ENCODE data around the gene FAM170A. TPM values are rescaled to one million over a fixed set of nuclear protein-coding genes. Genes with fewer than 3 reads are reported as not detected.

The FAM170A gene
- total and polyA plus RNA-seq, 2 donors from 2014 or later: 0.28 TPM; not detected in 1

DNA sequence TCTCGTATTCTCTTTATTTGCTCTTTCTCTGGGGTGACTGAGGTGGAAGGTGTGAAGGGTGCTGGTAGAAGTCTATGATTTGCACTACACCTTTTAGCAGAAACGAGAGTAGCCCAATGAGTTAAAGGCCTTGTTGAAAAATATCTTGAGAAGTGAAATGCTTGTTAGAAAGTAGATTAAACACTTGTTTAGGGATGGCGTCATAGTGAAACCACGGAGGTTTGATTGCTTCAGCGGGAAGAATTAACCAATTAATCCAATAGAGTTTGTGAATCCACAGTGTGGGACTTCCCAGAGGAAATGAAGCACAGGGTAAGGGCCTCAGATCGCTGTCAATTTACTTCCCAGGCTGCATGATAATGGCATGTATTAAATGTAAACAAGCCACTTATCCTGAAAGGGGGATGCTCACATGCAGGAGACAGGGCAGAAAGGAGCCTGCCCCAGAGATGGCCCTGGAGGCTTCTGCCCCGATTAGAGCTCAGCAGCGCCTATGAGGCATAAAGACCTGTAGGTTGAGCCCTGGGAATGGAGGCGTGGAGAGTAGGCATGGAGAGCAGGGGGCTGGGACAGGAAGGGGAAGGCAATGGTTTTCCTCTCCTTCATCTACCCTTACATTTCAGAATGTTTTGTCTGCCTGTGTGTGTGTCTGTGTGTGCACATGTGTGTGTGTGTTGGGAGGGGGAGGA lies 1.5 kb downstream of the FAM170A start:
- Histone ChIP-seq H3K9me3 (ENCODE audit: control insufficient read depth in 2 of 3, insufficient read depth in 1 of 3, low read length in 3 of 3) (no peaks in the 10 kb centered on the region), H3K4me1 (ENCODE audit: control insufficient read depth in 2 of 3, insufficient read depth in 2 of 3, low read depth in 1 of 3, low read length in 3 of 3) (no peaks in the 10 kb centered on the region), H3K27me3 (ENCODE audit: control insufficient read depth, insufficient read depth, low read length) (no peaks in the 10 kb centered on the region), H3K4me3 (ENCODE audit: low read length in 3 of 3) (no peak overlapping the region), H3K27ac (ENCODE audit: low read depth in 2 of 2, low read length in 2 of 2) (no peak overlapping the region), H3K36me3 (ENCODE audit: control insufficient read depth in 2 of 3, insufficient read depth in 3 of 3, low read length in 3 of 3) (no peaks in the 10 kb centered on the region), H3K9ac (ENCODE audit: low read length in 3 of 3) (no peak overlapping the region)
- intact Hi-C loops (cut with DNase I): no loop called here
- DNase-seq: no peak
- no peak for FAIRE-seq
- TF ChIP-seq, protein P1, sequence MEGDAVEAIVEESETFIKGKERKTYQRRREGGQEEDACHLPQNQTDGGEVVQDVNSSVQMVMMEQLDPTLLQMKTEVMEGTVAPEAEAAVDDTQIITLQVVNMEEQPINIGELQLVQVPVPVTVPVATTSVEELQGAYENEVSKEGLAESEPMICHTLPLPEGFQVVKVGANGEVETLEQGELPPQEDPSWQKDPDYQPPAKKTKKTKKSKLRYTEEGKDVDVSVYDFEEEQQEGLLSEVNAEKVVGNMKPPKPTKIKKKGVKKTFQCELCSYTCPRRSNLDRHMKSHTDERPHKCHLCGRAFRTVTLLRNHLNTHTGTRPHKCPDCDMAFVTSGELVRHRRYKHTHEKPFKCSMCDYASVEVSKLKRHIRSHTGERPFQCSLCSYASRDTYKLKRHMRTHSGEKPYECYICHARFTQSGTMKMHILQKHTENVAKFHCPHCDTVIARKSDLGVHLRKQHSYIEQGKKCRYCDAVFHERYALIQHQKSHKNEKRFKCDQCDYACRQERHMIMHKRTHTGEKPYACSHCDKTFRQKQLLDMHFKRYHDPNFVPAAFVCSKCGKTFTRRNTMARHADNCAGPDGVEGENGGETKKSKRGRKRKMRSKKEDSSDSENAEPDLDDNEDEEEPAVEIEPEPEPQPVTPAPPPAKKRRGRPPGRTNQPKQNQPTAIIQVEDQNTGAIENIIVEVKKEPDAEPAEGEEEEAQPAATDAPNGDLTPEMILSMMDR (IDR thresholded peaks at IDR 0.05; ENCODE audit: borderline replicate concordance, extremely low read depth, insufficient read depth): no peak

DNA sequence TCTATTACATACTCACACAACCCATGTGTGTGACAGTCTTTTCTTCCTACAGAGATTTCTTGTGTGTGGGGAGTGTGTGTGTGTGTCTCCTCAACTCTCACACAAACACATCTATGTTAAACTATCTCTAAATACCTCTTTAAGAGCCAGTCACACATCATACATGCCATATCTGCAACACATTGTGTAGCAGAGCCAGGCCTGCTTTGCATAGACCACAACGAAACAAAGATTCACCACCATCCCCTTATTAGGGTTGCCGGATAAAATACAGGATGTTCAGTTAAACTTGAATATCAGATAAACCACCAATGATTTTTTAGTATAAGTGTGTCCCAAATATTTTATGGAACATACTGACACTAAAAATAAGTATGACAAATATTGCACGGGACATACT lies 2.3 kb downstream of the FAM170A start:
- intact Hi-C loops (cut with DNase I): no loop called here
- Histone ChIP-seq H3K9me3 (ENCODE audit: control insufficient read depth in 2 of 3, insufficient read depth in 1 of 3, low read length in 3 of 3) (no peaks in the 10 kb centered on the region), H3K27ac (ENCODE audit: low read depth in 2 of 2, low read length in 2 of 2) (no peak overlapping the region), H3K4me1 (ENCODE audit: control insufficient read depth in 2 of 3, insufficient read depth in 2 of 3, low read depth in 1 of 3, low read length in 3 of 3) (no peaks in the 10 kb centered on the region), H3K27me3 (ENCODE audit: control insufficient read depth, insufficient read depth, low read length) (no peaks in the 10 kb centered on the region), H3K9ac (ENCODE audit: low read length in 3 of 3) (no peak overlapping the region), H3K36me3 (ENCODE audit: control insufficient read depth in 2 of 3, insufficient read depth in 3 of 3, low read length in 3 of 3) (no peaks in the 10 kb centered on the region), H3K4me3 (ENCODE audit: low read length in 3 of 3) (no peak overlapping the region)
- FAIRE-seq (no peak), DNase-seq (no peak)
- TF ChIP-seq, protein P1 (IDR thresholded peaks at IDR 0.05; ENCODE audit: borderline replicate concordance, extremely low read depth, insufficient read depth): no peak

DNA sequence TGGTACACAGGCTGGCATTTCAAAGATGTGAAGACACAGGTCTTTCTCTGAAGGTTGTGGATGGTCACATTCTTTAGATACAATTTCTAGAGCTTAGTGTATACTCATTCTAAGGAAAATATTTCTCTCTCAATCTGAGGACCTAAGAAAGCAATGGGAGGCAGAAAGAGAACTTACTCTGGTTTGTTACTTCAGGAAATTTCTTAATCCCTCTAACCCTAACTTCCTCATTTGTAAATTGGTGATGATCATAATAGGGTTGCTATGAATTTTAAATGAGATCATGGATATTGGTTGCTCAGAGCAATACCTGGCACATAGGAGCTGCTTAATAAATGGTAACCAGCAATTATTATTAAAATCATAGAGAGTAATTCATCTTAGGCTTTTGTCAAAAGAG lies 22.1 kb downstream of the FAM170A start:
- DNase-seq: no peak
- FAIRE-seq: no peak
- Histone ChIP-seq H3K27ac (ENCODE audit: low read depth in 2 of 2, low read length in 2 of 2) (no peak overlapping the region), H3K9me3 (ENCODE audit: control insufficient read depth in 2 of 3, insufficient read depth in 1 of 3, low read length in 3 of 3) (no peaks in the 10 kb centered on the region), H3K4me3 (ENCODE audit: low read length in 3 of 3) (no peak overlapping the region), H3K4me1 (ENCODE audit: control insufficient read depth in 2 of 3, insufficient read depth in 2 of 3, low read depth in 1 of 3, low read length in 3 of 3) (no peaks in the 10 kb centered on the region), H3K36me3 (ENCODE audit: control insufficient read depth in 2 of 3, insufficient read depth in 3 of 3, low read length in 3 of 3) (no peaks in the 10 kb centered on the region), H3K27me3 (ENCODE audit: control insufficient read depth, insufficient read depth, low read length) (no peaks in the 10 kb centered on the region), H3K9ac (ENCODE audit: low read length in 3 of 3) (no peak overlapping the region)
- intact Hi-C loops (cut with DNase I): no loop called here
- TF ChIP-seq, protein P1 (IDR thresholded peaks at IDR 0.05; ENCODE audit: borderline replicate concordance, extremely low read depth, insufficient read depth): no peak

DNA sequence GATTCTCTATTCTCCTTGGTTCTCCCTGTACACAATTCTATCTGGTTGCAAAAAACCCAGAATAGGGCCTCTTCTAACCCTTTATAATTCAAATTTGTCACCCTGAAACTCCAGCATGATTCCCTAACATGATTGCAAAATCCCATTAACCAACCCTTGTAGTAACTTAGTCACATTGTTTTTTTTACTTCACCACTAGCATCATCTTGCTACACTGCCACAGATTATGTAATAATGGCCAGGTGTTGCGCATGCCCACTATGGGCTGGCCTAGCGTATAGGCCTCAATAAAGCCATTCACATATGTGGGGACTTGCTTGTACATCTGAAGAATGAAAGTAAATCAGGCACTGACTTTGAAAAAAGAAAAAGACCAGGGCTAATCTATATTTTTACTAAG lies 25.7 kb downstream of the FAM170A start:
- TF ChIP-seq, protein P1 (IDR thresholded peaks at IDR 0.05; ENCODE audit: borderline replicate concordance, extremely low read depth, insufficient read depth): no peak
- H3K4me3 ChIP-seq (ENCODE audit: low read length in 3 of 3): no peak overlapping the region
- no peaks in the 10 kb centered on the region for H3K4me1 ChIP-seq (ENCODE audit: control insufficient read depth in 2 of 3, insufficient read depth in 2 of 3, low read depth in 1 of 3, low read length in 3 of 3)
- H3K9ac ChIP-seq (ENCODE audit: low read length in 3 of 3): no peak overlapping the region
- no peak for FAIRE-seq
- no peak for DNase-seq
- intact Hi-C loops (cut with DNase I): no loop called here
- H3K36me3 ChIP-seq (ENCODE audit: control insufficient read depth in 2 of 3, insufficient read depth in 3 of 3, low read length in 3 of 3): no peaks in the 10 kb centered on the region
- no peaks in the 10 kb centered on the region for H3K9me3 ChIP-seq (ENCODE audit: control insufficient read depth in 2 of 3, insufficient read depth in 1 of 3, low read length in 3 of 3)
- H3K27me3 ChIP-seq (ENCODE audit: control insufficient read depth, insufficient read depth, low read length): no peaks in the 10 kb centered on the region
- H3K27ac ChIP-seq (ENCODE audit: low read depth in 2 of 2, low read length in 2 of 2): no peak overlapping the region
